NCI-H2107 treated with DMSO at 0.1 percent for 48 hours (cell line): ENCODE data around the gene BTBD3.

Experiments used
- DNase-seq: peaks from one replicate; lab custom pipeline; 2025; ENCODE audit not compliant: unreplicated experiment; lab: John Stamatoyannopoulos, UW

The BTBD3 gene

GRCh38 chr20:11912659-11913415, 4.9 kb upstream of the BTBD3 start:
- no peak for DNase-seq

GRCh38 chr20:11918391-11918845, 725 bp downstream of the BTBD3 start:
- no peak for DNase-seq

GRCh38 chr20:11918981-11919380, 1.3 kb downstream of the BTBD3 start:
- peak; percentile 64 for DNase-seq

GRCh38 chr20:11919581-11919980, 1.9 kb downstream of the BTBD3 start:
- no peak for DNase-seq

- no peak for DNase-seq
Observed at GRCh38 chr20:11920083-11920482, 2.4 kb downstream of the BTBD3 start.

- no peak for DNase-seq
Observed at GRCh38 chr20:11921321-11921720, 3.6 kb downstream of the BTBD3 start.

- DNase-seq, result no peak
Observed at GRCh38 chr20:11922561-11922960, 4.9 kb downstream of the BTBD3 start.

- DNase-seq, result no peak
Observed at GRCh38 chr20:11924923-11925322, 7.2 kb downstream of the BTBD3 start.

GRCh38 chr20:11926292-11926998, 8.8 kb downstream of the BTBD3 start:
- DNase-seq, result no peak

- DNase-seq, result no peak
Observed at GRCh38 chr20:11929947-11930346, 12.3 kb downstream of the BTBD3 start.

- no peak for DNase-seq
Observed at GRCh38 chr20:11935212-11936154, 17.8 kb downstream of the BTBD3 start.

GRCh38 chr20:11936157-11936556, 18.5 kb downstream of the BTBD3 start:
- peak; percentile 85 for DNase-seq

GRCh38 chr20:11937230-11937629, 19.5 kb downstream of the BTBD3 start:
- no peak for DNase-seq

GRCh38 chr20:11941593-11942246, 24.0 kb downstream of the BTBD3 start:
- DNase-seq, result no peak

GRCh38 chr20:11943778-11944177, 26.1 kb downstream of the BTBD3 start:
- no peak for DNase-seq

GRCh38 chr20:11948806-11949205, 31.1 kb downstream of the BTBD3 start:
- DNase-seq, result no peak

GRCh38 chr20:11949711-11950110, 32.0 kb downstream of the BTBD3 start:
- no peak for DNase-seq

GRCh38 chr20:11951696-11952095, 34.0 kb downstream of the BTBD3 start:
- no peak for DNase-seq

- no peak for DNase-seq
Observed at GRCh38 chr20:11952639-11953038, 34.9 kb downstream of the BTBD3 start.

- no peak for DNase-seq
Observed at GRCh38 chr20:11957911-11958310, 40.2 kb downstream of the BTBD3 start.

GRCh38 chr20:11958855-11959254, 41.2 kb downstream of the BTBD3 start:
- DNase-seq, result no peak
